ENCODE data around the gene TANC1. TPM values are rescaled to one million over a fixed set of nuclear protein-coding genes. Genes with fewer than 3 reads are reported as not detected.
"Not testable (repeated sequence)": the region's sequence is repeated elsewhere in the genome, so short reads cannot be mapped to it uniquely, and the experiment has no call there.

Gene TANC1
- total RNA-seq, 1 donor from 2014 or later = 0.37 TPM

GRCh38 chr2:159129269-159129668 lies 160.8 kb downstream of the TANC1 start:
- Mint-ChIP-seq H3K36me3 (ENCODE audit: low read depth) (no peaks in the 10 kb centered on the region), H3K9me3 (no peaks in the 10 kb centered on the region), H3K27ac (no peak overlapping the region), H3K27me3 (no peaks in the 10 kb centered on the region), H3K4me3 (no peak overlapping the region), H3K4me1 (peaks cover 8% of the 10 kb centered on the region)
- DNase-seq = no peak
- intact Hi-C loops (cut with micrococcal nuclease) = no loop called here

GRCh38 chr2:159129824-159130223 lies 161.4 kb downstream of the TANC1 start:
- Mint-ChIP-seq H3K4me1 (peaks cover 3% of the 10 kb centered on the region), H3K27me3 (no peaks in the 10 kb centered on the region), H3K9me3 (no peaks in the 10 kb centered on the region), H3K4me3 (no peak overlapping the region), H3K36me3 (ENCODE audit: low read depth) (no peaks in the 10 kb centered on the region), H3K27ac (no peak overlapping the region)
- intact Hi-C loops (cut with micrococcal nuclease) = loop anchor here (5.0 kb wide), 1 partner anchor 837 kb away; no protein-coding TSS in a partner anchor
- no peak for DNase-seq

- no peak overlapping the region for H3K4me3 Mint-ChIP-seq
- intact Hi-C loops (cut with micrococcal nuclease) = loop anchor here (5.0 kb wide), 1 partner anchor 837 kb away; no protein-coding TSS in a partner anchor
- DNase-seq = no peak
- H3K27ac Mint-ChIP-seq = no peak overlapping the region
- H3K4me1 Mint-ChIP-seq = peaks cover 2% of the 10 kb centered on the region
- no peaks in the 10 kb centered on the region for H3K9me3 Mint-ChIP-seq
- H3K27me3 Mint-ChIP-seq = no peaks in the 10 kb centered on the region
- H3K36me3 Mint-ChIP-seq (ENCODE audit: low read depth) = no peaks in the 10 kb centered on the region
Measured at GRCh38 chr2:159130302-159130701, 161.9 kb downstream of the TANC1 start.

- DNase-seq = no peak
Measured at GRCh38 chr2:159131267-159131913, 162.9 kb downstream of the TANC1 start.

GRCh38 chr2:159131914-159132281 lies 163.5 kb downstream of the TANC1 start:
- DNase-seq = no peak
- H3K27me3 Mint-ChIP-seq = no peaks in the 10 kb centered on the region
- no peaks in the 10 kb centered on the region for H3K36me3 Mint-ChIP-seq (ENCODE audit: low read depth)
- H3K4me1 Mint-ChIP-seq = peaks cover 2% of the 10 kb centered on the region
- intact Hi-C loops (cut with micrococcal nuclease) = loop anchor here (5.0 kb wide), 1 partner anchor 835 kb away; no protein-coding TSS in a partner anchor
- no peak overlapping the region for H3K4me3 Mint-ChIP-seq
- no peak overlapping the region for H3K27ac Mint-ChIP-seq
- no peaks in the 10 kb centered on the region for H3K9me3 Mint-ChIP-seq

More at GRCh38 chr2:159131267-159131913, 162.9 kb downstream of the TANC1 start:
- no peak overlapping the region for H3K4me3 Mint-ChIP-seq
- H3K4me1 Mint-ChIP-seq = peaks cover 2% of the 10 kb centered on the region
- H3K9me3 Mint-ChIP-seq = no peaks in the 10 kb centered on the region
- intact Hi-C loops (cut with micrococcal nuclease) = loop anchor here (5.0 kb wide), 1 partner anchor 836 kb away; no protein-coding TSS in a partner anchor
- H3K36me3 Mint-ChIP-seq (ENCODE audit: low read depth) = no peaks in the 10 kb centered on the region
- no peaks in the 10 kb centered on the region for H3K27me3 Mint-ChIP-seq
- H3K27ac Mint-ChIP-seq = no peak overlapping the region

- intact Hi-C loops (cut with micrococcal nuclease) = loop anchor here (5.0 kb wide), 1 partner anchor 834 kb away; no protein-coding TSS in a partner anchor
- no peak overlapping the region for H3K4me3 Mint-ChIP-seq
- no peak for DNase-seq
- H3K36me3 Mint-ChIP-seq (ENCODE audit: low read depth) = no peaks in the 10 kb centered on the region
- H3K9me3 Mint-ChIP-seq = no peaks in the 10 kb centered on the region
- no peaks in the 10 kb centered on the region for H3K27me3 Mint-ChIP-seq
- no peak overlapping the region for H3K27ac Mint-ChIP-seq
- peaks cover 2% of the 10 kb centered on the region for H3K4me1 Mint-ChIP-seq
Measured at GRCh38 chr2:159133797-159134196, 165.4 kb downstream of the TANC1 start.

GRCh38 chr2:159134979-159135378 lies 166.5 kb downstream of the TANC1 start:
- H3K4me1 Mint-ChIP-seq = no peaks in the 10 kb centered on the region
- H3K36me3 Mint-ChIP-seq (ENCODE audit: low read depth) = no peaks in the 10 kb centered on the region
- intact Hi-C loops (cut with micrococcal nuclease) = loop anchor here (5.0 kb wide), 1 partner anchor 832 kb away; no protein-coding TSS in a partner anchor
- H3K27ac Mint-ChIP-seq = no peak overlapping the region
- H3K9me3 Mint-ChIP-seq = no peaks in the 10 kb centered on the region
- no peak for DNase-seq
- H3K27me3 Mint-ChIP-seq = no peaks in the 10 kb centered on the region
- no peak overlapping the region for H3K4me3 Mint-ChIP-seq

GRCh38 chr2:159136391-159136790 lies 168.0 kb downstream of the TANC1 start:
- DNase-seq = no peak
- Mint-ChIP-seq H3K9me3 (no peaks in the 10 kb centered on the region), H3K27me3 (no peaks in the 10 kb centered on the region), H3K27ac (no peak overlapping the region), H3K4me1 (no peaks in the 10 kb centered on the region), H3K4me3 (no peak overlapping the region), H3K36me3 (ENCODE audit: low read depth) (no peaks in the 10 kb centered on the region)
- intact Hi-C loops (cut with micrococcal nuclease) = no loop called here

- intact Hi-C loops (cut with micrococcal nuclease) = no loop called here
Measured at GRCh38 chr2:159137511-159138241, 169.2 kb downstream of the TANC1 start.

GRCh38 chr2:159138642-159139182 lies 170.3 kb downstream of the TANC1 start:
- Mint-ChIP-seq H3K4me1 (no peaks in the 10 kb centered on the region), H3K9me3 (no peaks in the 10 kb centered on the region)
- no peak for DNase-seq

More at GRCh38 chr2:159137511-159138241, 169.2 kb downstream of the TANC1 start:
- Mint-ChIP-seq H3K9me3 (no peaks in the 10 kb centered on the region), H3K4me3 (no peak overlapping the region), H3K27me3 (no peaks in the 10 kb centered on the region), H3K4me1 (no peaks in the 10 kb centered on the region), H3K27ac (no peak overlapping the region), H3K36me3 (ENCODE audit: low read depth) (no peaks in the 10 kb centered on the region)
- DNase-seq = no peak

GRCh38 chr2:159139216-159139933 lies 170.9 kb downstream of the TANC1 start:
- no peak overlapping the region for H3K27ac Mint-ChIP-seq
- DNase-seq = no peak
- intact Hi-C loops (cut with micrococcal nuclease) = no loop called here
- H3K36me3 Mint-ChIP-seq (ENCODE audit: low read depth) = no peaks in the 10 kb centered on the region
- H3K4me1 Mint-ChIP-seq = no peaks in the 10 kb centered on the region
- H3K27me3 Mint-ChIP-seq = no peaks in the 10 kb centered on the region
- no peaks in the 10 kb centered on the region for H3K9me3 Mint-ChIP-seq
- H3K4me3 Mint-ChIP-seq = no peak overlapping the region

More at GRCh38 chr2:159138642-159139182, 170.3 kb downstream of the TANC1 start:
- H3K36me3 Mint-ChIP-seq (ENCODE audit: low read depth) = no peaks in the 10 kb centered on the region
- intact Hi-C loops (cut with micrococcal nuclease) = no loop called here
- no peaks in the 10 kb centered on the region for H3K27me3 Mint-ChIP-seq
- no peak overlapping the region for H3K4me3 Mint-ChIP-seq
- no peak overlapping the region for H3K27ac Mint-ChIP-seq

- Mint-ChIP-seq H3K36me3 (ENCODE audit: low read depth) (no peaks in the 10 kb centered on the region), H3K4me3 (no peak overlapping the region), H3K4me1 (peaks cover 3% of the 10 kb centered on the region), H3K9me3 (no peaks in the 10 kb centered on the region), H3K27ac (no peak overlapping the region), H3K27me3 (no peaks in the 10 kb centered on the region)
- intact Hi-C loops (cut with micrococcal nuclease) = no loop called here
- no peak for DNase-seq
Measured at GRCh38 chr2:159140070-159140769, 171.8 kb downstream of the TANC1 start.

GRCh38 chr2:159140821-159141220 lies 172.4 kb downstream of the TANC1 start:
- DNase-seq; H3K27me3 Mint-ChIP-seq; intact Hi-C loops (cut with micrococcal nuclease); H3K4me1 Mint-ChIP-seq; H3K4me3 Mint-ChIP-seq; H3K9me3 Mint-ChIP-seq; H3K36me3 Mint-ChIP-seq (ENCODE audit: low read depth); H3K27ac Mint-ChIP-seq: not testable (repeated sequence)

All from activated CD4-positive, alpha-beta T cell treated with anti-CD3 and anti-CD28 coated beads, Interleukin-2, amount 10 ng/mL, durations not matched to agents 24 days and 14 days (primary cell).